C4-2B (cell line): ENCODE measurements around the gene ARSA.

Experiments
- H3K27ac ChIP-seq: fragments of 450-650 bp; 2 replicates; pipeline ENCODE4 v1.5.1; 2017
- ZFX ChIP-seq: fragments of 450-650 bp; IDR thresholded peaks from 2 replicates; pipeline ENCODE4 v1.6.1; 2017
- TF ChIP-seq, protein P1 (sequence below): fragments of 450-650 bp; conservative IDR thresholded peaks from 2 replicates; pipeline ENCODE4 v1.5.1; 2017; ENCODE audit warnings: mild to moderate bottlenecking

Gene ARSA

DNA sequence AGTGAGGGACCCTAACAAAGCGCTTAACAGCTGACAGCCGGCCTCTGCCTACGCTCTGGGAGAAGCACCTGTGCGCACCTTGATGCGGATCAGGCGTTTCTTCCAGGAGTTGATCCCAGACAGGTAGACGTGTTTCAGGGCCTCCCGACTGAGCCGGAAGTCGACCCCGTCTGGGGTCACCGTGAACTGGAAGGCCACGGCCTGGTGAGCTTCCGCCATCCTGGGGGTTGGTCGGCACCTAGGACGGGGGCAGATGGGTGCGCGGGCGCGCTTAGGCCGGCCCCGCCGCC is 50.3 kb downstream of the ARSA start:
- H3K27ac ChIP-seq: no peak overlapping the region
- no peak for TF ChIP-seq ZFX
- TF ChIP-seq, protein P1, sequence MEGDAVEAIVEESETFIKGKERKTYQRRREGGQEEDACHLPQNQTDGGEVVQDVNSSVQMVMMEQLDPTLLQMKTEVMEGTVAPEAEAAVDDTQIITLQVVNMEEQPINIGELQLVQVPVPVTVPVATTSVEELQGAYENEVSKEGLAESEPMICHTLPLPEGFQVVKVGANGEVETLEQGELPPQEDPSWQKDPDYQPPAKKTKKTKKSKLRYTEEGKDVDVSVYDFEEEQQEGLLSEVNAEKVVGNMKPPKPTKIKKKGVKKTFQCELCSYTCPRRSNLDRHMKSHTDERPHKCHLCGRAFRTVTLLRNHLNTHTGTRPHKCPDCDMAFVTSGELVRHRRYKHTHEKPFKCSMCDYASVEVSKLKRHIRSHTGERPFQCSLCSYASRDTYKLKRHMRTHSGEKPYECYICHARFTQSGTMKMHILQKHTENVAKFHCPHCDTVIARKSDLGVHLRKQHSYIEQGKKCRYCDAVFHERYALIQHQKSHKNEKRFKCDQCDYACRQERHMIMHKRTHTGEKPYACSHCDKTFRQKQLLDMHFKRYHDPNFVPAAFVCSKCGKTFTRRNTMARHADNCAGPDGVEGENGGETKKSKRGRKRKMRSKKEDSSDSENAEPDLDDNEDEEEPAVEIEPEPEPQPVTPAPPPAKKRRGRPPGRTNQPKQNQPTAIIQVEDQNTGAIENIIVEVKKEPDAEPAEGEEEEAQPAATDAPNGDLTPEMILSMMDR: no peak

DNA sequence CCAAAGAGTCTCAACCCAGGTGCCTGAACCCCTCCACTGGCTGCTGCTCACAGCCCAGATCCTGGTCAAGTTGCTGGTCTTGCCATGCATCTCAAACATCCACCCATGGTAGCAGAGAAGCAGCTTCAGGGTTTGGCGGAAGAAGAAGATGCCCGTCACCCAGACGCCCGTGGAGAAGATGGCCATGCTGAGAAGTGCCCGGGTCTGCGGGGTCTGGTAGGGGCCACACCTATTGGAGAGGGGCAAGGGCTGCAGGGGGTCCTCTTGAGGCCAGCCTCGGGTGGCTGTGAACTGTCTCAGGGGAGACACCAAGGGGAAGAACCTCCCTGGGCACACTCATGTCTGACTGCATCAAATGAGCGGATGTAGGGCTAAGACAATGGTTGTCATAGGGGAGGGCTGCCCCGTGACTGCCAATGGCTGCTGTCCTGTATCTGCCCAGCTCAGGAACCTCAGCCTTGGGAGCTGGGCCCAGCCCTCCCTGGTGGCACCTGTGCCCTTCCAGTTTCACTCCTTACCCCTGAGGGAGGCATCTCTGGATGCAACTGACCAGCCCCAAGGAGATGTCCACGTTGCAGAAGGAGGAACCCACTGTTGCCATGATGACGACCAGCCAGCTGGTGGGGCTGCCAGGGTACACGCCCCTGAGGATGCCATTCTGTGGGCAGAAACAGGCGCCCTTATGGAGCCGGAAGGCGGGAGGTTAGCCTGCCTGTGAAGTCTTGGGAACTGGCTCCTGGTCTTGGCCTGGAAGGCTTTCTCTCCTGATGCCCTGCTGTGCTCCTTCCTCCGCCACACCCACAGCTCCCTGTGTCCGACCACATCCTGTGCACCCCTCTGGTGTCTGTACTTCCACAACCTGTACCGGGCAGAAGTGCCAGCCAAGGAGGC is 50.9 kb downstream of the ARSA start:
- TF ChIP-seq, protein P1: no peak
- TF ChIP-seq ZFX: no peak
- H3K27ac ChIP-seq: no peak overlapping the region

DNA sequence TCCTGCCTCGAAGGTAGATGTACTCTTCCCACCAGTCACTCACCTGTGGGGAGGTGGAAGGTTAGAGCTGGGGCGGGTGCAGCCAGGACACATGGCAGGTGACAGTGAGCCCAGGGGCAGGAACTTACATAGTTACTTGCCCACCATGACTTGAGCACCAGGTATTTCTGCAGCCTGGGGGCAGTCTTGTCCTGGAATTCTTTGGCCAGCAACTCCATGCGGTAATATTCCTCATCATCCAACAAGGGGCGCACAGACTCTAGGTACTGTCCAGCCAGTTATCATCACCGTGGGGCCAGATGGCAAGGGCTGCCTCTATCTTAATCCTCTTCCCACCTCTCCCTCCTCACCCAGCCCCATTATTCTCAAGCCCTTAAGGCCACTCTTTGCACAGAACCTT is 51.9 kb downstream of the ARSA start:
- TF ChIP-seq, protein P1: no peak
- TF ChIP-seq ZFX: no peak
- H3K27ac ChIP-seq: no peak overlapping the region

DNA sequence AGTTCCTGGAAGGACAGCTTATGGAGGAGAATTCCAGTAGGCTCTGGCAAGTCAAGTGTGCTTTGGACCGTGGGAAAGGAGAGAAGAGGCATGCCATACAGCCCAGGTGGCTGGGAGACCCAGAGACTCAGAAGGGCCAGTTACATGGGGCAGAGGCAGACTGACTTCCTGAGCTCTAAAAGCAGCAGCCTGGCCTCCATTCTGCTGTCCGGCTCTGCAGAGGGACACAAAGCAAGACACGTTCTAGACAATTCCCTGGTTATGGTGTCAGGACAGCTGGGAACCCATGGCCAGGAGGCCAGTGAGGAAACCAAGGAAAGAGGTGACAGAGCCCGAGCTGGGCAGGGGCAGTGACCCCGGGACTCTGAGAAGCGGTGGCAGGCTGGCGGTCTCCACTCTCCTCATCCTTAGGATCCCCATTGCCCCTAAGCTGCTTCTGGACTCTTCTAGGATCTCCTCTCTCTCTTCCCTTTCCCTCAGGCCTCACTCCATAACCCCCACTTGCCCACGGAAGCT is 52.5 kb downstream of the ARSA start:
- H3K27ac ChIP-seq: no peak overlapping the region
- no peak for TF ChIP-seq ZFX
- TF ChIP-seq, protein P1: no peak
